Esophagus muscularis mucosa (tissue), 4 donors: ENCODE results near the gene A3GALT2. TPM values are rescaled to one million over a fixed set of nuclear protein-coding genes. Genes with fewer than 3 reads are reported as not detected.

ENCODE experiments used
- DNase-seq: peaks from one replicate; pipeline ENCODE4 v3.0.0-alpha.2; 2017; ENCODE audit errors: extremely low spot score
- H3K27ac ChIP-seq, 4 donors: fragments of 200-600 bp; sonication (generic); replicated peaks in 1 of 4; 1 replicate in 3 of 4; 2 replicates in 1 of 4; pipeline ENCODE4 v1.5.1; 2016 to 2019; ENCODE audit warnings: mild to moderate bottlenecking in 1 of 4
- H3K27me3 ChIP-seq, 4 donors: fragments of 200-600 bp; sonication (generic); one replicate each; pipeline versions ENCODE4 v1.5.1 to v1.6.0; 2016 to 2019
- H3K36me3 ChIP-seq, 4 donors: fragments of 200-600 bp; sonication (generic); one replicate each; pipeline ENCODE4 v1.5.1; 2016 to 2019
- H3K4me1 ChIP-seq, 4 donors: fragments of 200-600 bp; sonication (generic); one replicate each; pipeline ENCODE4 v1.5.1; 2016 to 2019
- H3K4me3 ChIP-seq, 4 donors: fragments of 200-600 bp; sonication (generic); 1 replicate in 2 of 4; 2 replicates in 2 of 4; pipeline ENCODE4 v1.5.1; 2016 to 2019; ENCODE audit warnings: mild to moderate bottlenecking in 4 of 4, moderate library complexity in 1 of 4
- H3K9me3 ChIP-seq, 4 donors: fragments of 200-600 bp; sonication (generic); 1 replicate in 3 of 4; 2 replicates in 1 of 4; pipeline ENCODE4 v1.5.1; 2016 to 2019
- EP300 ChIP-seq: sonication (generic); formaldehyde crosslinking; IDR thresholded peaks from one replicate; pipeline ENCODE4 v1.6.1; 2017; ENCODE audit warnings: antibody characterized with exemption
- POLR2A ChIP-seq: fragments of 450-650 bp; IDR thresholded peaks from one replicate; pipeline ENCODE4 v1.6.1; 2017; ENCODE audit warnings: antibody characterized with exemption, moderate library complexity, mild to moderate bottlenecking, low read depth
- POLR2AphosphoS5 ChIP-seq, 2 donors: sonication (generic); formaldehyde crosslinking; IDR thresholded peaks; one replicate each; pipeline ENCODE4 v1.6.1; 2017; ENCODE audit warnings: antibody characterized with exemption in 2 of 2
- WGBS: methylation state at CpG from one replicate; pipeline ENCODE4 v1.1.5; 2018; 5-methylcytosine and 5-hydroxymethylcytosine counted together
- intact Hi-C: fragments of 100-400 bp; cut with DNase I; formaldehyde crosslinking; loops from one replicate; pipeline ENCODE4 v1.15.1; 2023
- total RNA-seq, 4 donors: library from RNA; depleted of rRNA; stranded (reverse); fragments of >200 nt; gene quantifications; one replicate each; pipeline versions ENCODE4 v1.1.0 to v1.2.1, GENCODE V29; 2016
- TF ChIP-seq, protein P1 (sequence below), 3 experiments: fragments of 200-600 bp in 2 of 3; fragments of 450-650 bp in 1 of 3; sonication (generic) in 2 of 3; IDR thresholded peaks; one replicate each; pipeline ENCODE4 v1.5.1; 2017 to 2019; ENCODE audit warnings: antibody characterized with exemption in 3 of 3, mild to moderate bottlenecking in 2 of 3, moderate library complexity in 1 of 3

A3GALT2 gene
- total RNA-seq, 4 donors from 2014 or later, result not detected

GRCh38 chr1:33282791-33283190, 38.1 kb downstream of the A3GALT2 start:
- H3K9me3 ChIP-seq, result no peaks in the 10 kb centered on the region
- WGBS, result 75% methylated on average over 3 of the region's 3 CpGs
- H3K27ac ChIP-seq, result no peak overlapping the region
- intact Hi-C loops, result no loop called here
- no peaks in the 10 kb centered on the region for H3K27me3 ChIP-seq
- peaks cover 12 to 16% (median 12%) of the 10 kb centered on the region in 4 donors for H3K4me1 ChIP-seq
- no peak for TF ChIP-seq EP300
- TF ChIP-seq, protein P1, sequence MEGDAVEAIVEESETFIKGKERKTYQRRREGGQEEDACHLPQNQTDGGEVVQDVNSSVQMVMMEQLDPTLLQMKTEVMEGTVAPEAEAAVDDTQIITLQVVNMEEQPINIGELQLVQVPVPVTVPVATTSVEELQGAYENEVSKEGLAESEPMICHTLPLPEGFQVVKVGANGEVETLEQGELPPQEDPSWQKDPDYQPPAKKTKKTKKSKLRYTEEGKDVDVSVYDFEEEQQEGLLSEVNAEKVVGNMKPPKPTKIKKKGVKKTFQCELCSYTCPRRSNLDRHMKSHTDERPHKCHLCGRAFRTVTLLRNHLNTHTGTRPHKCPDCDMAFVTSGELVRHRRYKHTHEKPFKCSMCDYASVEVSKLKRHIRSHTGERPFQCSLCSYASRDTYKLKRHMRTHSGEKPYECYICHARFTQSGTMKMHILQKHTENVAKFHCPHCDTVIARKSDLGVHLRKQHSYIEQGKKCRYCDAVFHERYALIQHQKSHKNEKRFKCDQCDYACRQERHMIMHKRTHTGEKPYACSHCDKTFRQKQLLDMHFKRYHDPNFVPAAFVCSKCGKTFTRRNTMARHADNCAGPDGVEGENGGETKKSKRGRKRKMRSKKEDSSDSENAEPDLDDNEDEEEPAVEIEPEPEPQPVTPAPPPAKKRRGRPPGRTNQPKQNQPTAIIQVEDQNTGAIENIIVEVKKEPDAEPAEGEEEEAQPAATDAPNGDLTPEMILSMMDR (IDR thresholded peaks at IDR 0.05), result no peak
- TF ChIP-seq POLR2AphosphoS5 (IDR thresholded peaks at IDR 0.05), result no peak
- no peak for TF ChIP-seq POLR2A
- no peak for DNase-seq
- H3K36me3 ChIP-seq, result peaks cover 28 to 78% (median 63%) of the 10 kb centered on the region in 4 donors
- H3K4me3 ChIP-seq, result no peak overlapping the region

DNA sequence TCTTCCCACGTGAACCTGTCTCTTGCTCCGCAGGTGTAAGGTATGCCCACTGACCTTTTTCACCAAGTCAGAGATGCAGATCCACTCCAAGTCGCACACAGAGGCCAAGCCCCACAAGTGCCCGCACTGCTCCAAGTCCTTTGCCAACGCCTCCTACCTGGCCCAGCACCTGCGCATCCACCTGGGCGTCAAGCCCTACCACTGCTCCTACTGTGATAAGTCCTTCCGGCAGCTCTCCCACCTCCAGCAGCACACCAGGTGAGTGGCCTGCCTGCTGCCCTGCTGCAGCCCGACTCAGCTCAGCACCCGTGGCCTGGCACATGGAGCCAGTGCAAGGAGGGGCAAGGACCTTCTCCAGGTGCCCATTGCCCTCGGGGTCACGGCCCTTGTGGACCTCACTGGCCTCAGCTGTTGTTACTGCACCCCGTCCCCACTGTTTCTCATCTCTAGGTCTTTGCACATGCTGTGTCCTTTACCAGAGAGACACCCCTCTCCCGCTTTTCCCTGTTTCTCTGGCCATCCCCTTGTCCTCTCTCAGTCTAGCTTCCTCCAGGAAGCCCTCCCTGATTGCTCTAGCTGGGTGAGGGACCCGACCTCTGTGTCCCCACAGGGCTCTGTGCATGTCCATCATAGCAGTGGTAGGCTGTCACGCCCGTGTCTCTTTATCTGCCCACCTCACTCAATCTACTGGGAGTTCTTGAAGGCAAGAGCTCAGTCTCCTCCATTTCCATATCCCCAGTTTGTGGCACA, 39.2 kb downstream of the A3GALT2 start:
- Histone ChIP-seq H3K27ac (no peak overlapping the region), H3K36me3 (peaks cover 34 to 88% (median 73%) of the 10 kb centered on the region in 4 donors), H3K4me1 (peaks cover 7 to 11% (median 10%) of the 10 kb centered on the region in 4 donors), H3K27me3 (no peaks in the 10 kb centered on the region), H3K4me3 (no peak overlapping the region), H3K9me3 (no peaks in the 10 kb centered on the region)
- TF ChIP-seq, protein P1 (IDR thresholded peaks at IDR 0.05), result no peak
- TF ChIP-seq POLR2AphosphoS5 (IDR thresholded peaks at IDR 0.05) (no peak), POLR2A (no peak), EP300 (no peak)
- DNase-seq, result no peak
- intact Hi-C loops, result no loop called here
- WGBS, result 85% methylated on average over 8 of the region's 17 CpGs

GRCh38 chr1:33280091-33280661, 40.7 kb downstream of the A3GALT2 start:
- peaks cover 38 to 91% (median 85%) of the 10 kb centered on the region in 4 donors for H3K36me3 ChIP-seq
- WGBS, result 95% methylated on average over 21 of the region's 29 CpGs
- no peak overlapping the region for H3K4me3 ChIP-seq
- no peaks in the 10 kb centered on the region for H3K4me1 ChIP-seq
- no peaks in the 10 kb centered on the region for H3K9me3 ChIP-seq
- no peak overlapping the region for H3K27ac ChIP-seq
- H3K27me3 ChIP-seq, result no peaks in the 10 kb centered on the region
- intact Hi-C loops, result no loop called here
- no peak for TF ChIP-seq POLR2A
- TF ChIP-seq, protein P1 (IDR thresholded peaks at IDR 0.05), result no peak
- TF ChIP-seq EP300, result no peak
- no peak for TF ChIP-seq POLR2AphosphoS5 (IDR thresholded peaks at IDR 0.05)
- DNase-seq, result no peak

- Histone ChIP-seq H3K9me3 (no peaks in the 10 kb centered on the region), H3K36me3 (peaks cover 36 to 68% (median 65%) of the 10 kb centered on the region in 4 donors), H3K27ac (no peak overlapping the region), H3K4me3 (no peak overlapping the region), H3K27me3 (no peaks in the 10 kb centered on the region), H3K4me1 (peaks cover 0 to 11% (median 3%) of the 10 kb centered on the region in 4 donors)
- intact Hi-C loops, result no loop called here
- WGBS, result 91% methylated on average over 11 of the region's 11 CpGs
- TF ChIP-seq, protein P1 (IDR thresholded peaks at IDR 0.05), result no peak
- TF ChIP-seq EP300 (no peak), POLR2A (no peak), POLR2AphosphoS5 (IDR thresholded peaks at IDR 0.05) (no peak)
- no peak for DNase-seq
Measured at GRCh38 chr1:33277488-33278084, 43.3 kb downstream of the A3GALT2 start.
